H9 (cell line): ENCODE results near the gene PPP1R3C. TPM values are rescaled to one million over a fixed set of nuclear protein-coding genes. Genes with fewer than 3 reads are reported as not detected.

ENCODE experiments used
- DNase-seq: peaks from one replicate; pipeline ENCODE4 v3.0.0-alpha.2; 2017
- H2AFZ ChIP-seq: one replicate; pipeline ENCODE4 v1.6.1; 2013; ENCODE audit warnings: mild to moderate bottlenecking, low read length, control low read depth, moderate library complexity
- H2AK5ac ChIP-seq: 2 replicates; pipeline ENCODE4 v1.6.1; 2013; ENCODE audit warnings: low read length, control low read depth, mixed read lengths; ENCODE audit not compliant: insufficient read length
- H2BK120ac ChIP-seq: one replicate; pipeline ENCODE4 v1.6.1; 2013; ENCODE audit warnings: low read depth, mild to moderate bottlenecking, low read length, control low read depth, inconsistent platforms; ENCODE audit not compliant: poor library complexity, severe bottlenecking
- H2BK12ac ChIP-seq: 2 replicates; pipeline ENCODE4 v1.6.1; 2013; ENCODE audit warnings: low read length, control low read depth, mixed read lengths, low read depth; ENCODE audit not compliant: insufficient read length
- H2BK15ac ChIP-seq: 2 replicates; pipeline ENCODE4 v1.6.1; 2013; ENCODE audit warnings: low read depth, low read length, control low read depth
- H2BK20ac ChIP-seq: one replicate; pipeline ENCODE4 v1.6.1; 2013; ENCODE audit warnings: low read depth, mild to moderate bottlenecking, low read length, control low read depth, inconsistent platforms; ENCODE audit not compliant: poor library complexity, severe bottlenecking
- H2BK5ac ChIP-seq: 2 replicates; pipeline ENCODE4 v1.6.1; 2013; ENCODE audit warnings: low read length, control low read depth, mixed read lengths; ENCODE audit not compliant: insufficient read length
- H3K14ac ChIP-seq: 2 replicates; pipeline ENCODE4 v1.6.1; 2013; ENCODE audit warnings: low read length, control low read depth; ENCODE audit not compliant: insufficient read depth
- H3K18ac ChIP-seq: 2 replicates; pipeline ENCODE4 v1.6.1; 2013; ENCODE audit warnings: low read depth, mild to moderate bottlenecking, mixed read lengths, low read length, control low read depth; ENCODE audit not compliant: insufficient read length
- H3K23ac ChIP-seq: 2 replicates; pipeline ENCODE4 v1.6.1; 2013; ENCODE audit warnings: low read length, control low read depth, mixed read lengths, low read depth; ENCODE audit not compliant: insufficient read length
- H3K23me2 ChIP-seq: 2 replicates; pipeline ENCODE4 v1.6.1; 2013; ENCODE audit warnings: low read depth, mild to moderate bottlenecking, mixed read lengths, low read length, control low read depth; ENCODE audit not compliant: insufficient read length, poor library complexity, severe bottlenecking
- H3K27ac ChIP-seq: 2 replicates; pipeline ENCODE4 v1.5.1; 2013; ENCODE audit warnings: low read length, control low read depth, mixed read lengths, low read depth; ENCODE audit not compliant: insufficient read length
- H3K27me3 ChIP-seq: 2 replicates; pipeline ENCODE4 v1.6.1; 2013; ENCODE audit warnings: low read length, control low read depth, inconsistent platforms; ENCODE audit not compliant: insufficient read depth
- H3K4ac ChIP-seq: 2 replicates; pipeline ENCODE4 v1.6.1; 2013; ENCODE audit warnings: low read depth, mild to moderate bottlenecking, control low read depth, inconsistent platforms, low read length, moderate library complexity
- H3K4me1 ChIP-seq: 2 replicates; pipeline ENCODE4 v1.6.1; 2013; ENCODE audit warnings: low read length, control low read depth, inconsistent platforms; ENCODE audit not compliant: insufficient read depth
- H3K4me2 ChIP-seq: 2 replicates; pipeline ENCODE4 v1.6.1; 2013; ENCODE audit warnings: low read length, control low read depth, mixed read lengths; ENCODE audit not compliant: insufficient read length, insufficient read depth
- H3K56ac ChIP-seq: 2 replicates; pipeline ENCODE4 v1.6.1; 2013; ENCODE audit warnings: low read depth, mild to moderate bottlenecking, mixed read lengths, low read length, control low read depth; ENCODE audit not compliant: insufficient read length
- H3K79me1 ChIP-seq: 2 replicates; pipeline ENCODE4 v1.6.1; 2013; ENCODE audit warnings: low read depth, mild to moderate bottlenecking, moderate library complexity, low read length, control low read depth, inconsistent platforms; ENCODE audit not compliant: insufficient read depth, poor library complexity, severe bottlenecking
- H3K79me2 ChIP-seq: 2 replicates; pipeline ENCODE4 v1.6.1; 2013; ENCODE audit warnings: low read length, control low read depth, inconsistent platforms; ENCODE audit not compliant: insufficient read depth
- H3K9ac ChIP-seq: 2 replicates; pipeline ENCODE4 v1.6.1; 2013; ENCODE audit warnings: low read length, control low read depth, mixed read lengths; ENCODE audit not compliant: insufficient read length; ENCODE audit errors: extremely low read depth
- H3K9me3 ChIP-seq: one replicate; pipeline ENCODE4 v1.6.1; 2013; ENCODE audit warnings: low read depth, low read length, inconsistent platforms; ENCODE audit not compliant: control insufficient read depth
- H3T11ph ChIP-seq: one replicate; pipeline ENCODE4 v1.6.1; 2013; ENCODE audit warnings: mild to moderate bottlenecking, low read length, control low read depth, inconsistent platforms
- H4K20me1 ChIP-seq: one replicate; pipeline ENCODE4 v1.6.1; 2013; ENCODE audit not compliant: control insufficient read depth, insufficient read length, insufficient read depth
- H4K5ac ChIP-seq: 2 replicates; pipeline ENCODE4 v1.6.1; 2013; ENCODE audit warnings: low read depth, mild to moderate bottlenecking, mixed read lengths, low read length, control low read depth; ENCODE audit not compliant: insufficient read length
- H4K8ac ChIP-seq: replicated peaks from 2 replicates; pipeline ENCODE4 v1.6.1; 2013; ENCODE audit warnings: low read length, control low read depth, mixed read lengths, low read depth; ENCODE audit not compliant: insufficient read length
- H4K91ac ChIP-seq: 2 replicates; pipeline ENCODE4 v1.6.1; 2013; ENCODE audit warnings: low read depth, mild to moderate bottlenecking, moderate library complexity, mixed read lengths, low read length, control low read depth; ENCODE audit not compliant: insufficient read length
- H3K27ac Mint-ChIP-seq, 3 experiments: 2 replicates in 2 of 3; 3 replicates in 1 of 3; pipeline ENCODE4 v1.8.0; 2020 to 2021; ENCODE audit warnings: mixed read lengths in 3 of 3, mild to moderate bottlenecking in 1 of 3, moderate library complexity in 1 of 3
- H3K27me3 Mint-ChIP-seq: 2 replicates; pipeline ENCODE4 v1.8.0; 2021; ENCODE audit warnings: low read depth, mild to moderate bottlenecking, moderate library complexity, mixed read lengths
- H3K36me3 Mint-ChIP-seq, 3 experiments: 2 replicates in 2 of 3; 3 replicates in 1 of 3; pipeline ENCODE4 v1.8.0; 2020 to 2021; ENCODE audit warnings: low read depth in 3 of 3, mixed read lengths in 3 of 3; ENCODE audit not compliant: insufficient read depth in 1 of 3
- H3K4me1 Mint-ChIP-seq, 2 experiments: 2 replicates each; pipeline ENCODE4 v1.8.0; 2020; ENCODE audit warnings: mixed read lengths in 2 of 2
- H3K4me3 Mint-ChIP-seq, 2 experiments: 2 replicates in 1 of 2; 3 replicates in 1 of 2; pipeline ENCODE4 v1.8.0; 2020 to 2021; ENCODE audit warnings: mild to moderate bottlenecking in 2 of 2, mixed read lengths in 2 of 2, moderate library complexity in 1 of 2
- H3K9me3 Mint-ChIP-seq, 2 experiments: 2 replicates in 1 of 2; 3 replicates in 1 of 2; pipeline ENCODE4 v1.8.0; 2020; ENCODE audit warnings: mild to moderate bottlenecking in 2 of 2, mixed read lengths in 2 of 2, moderate library complexity in 1 of 2
- WGBS: extraction: QIAGEN DNeasy Blood & Tissue Kit; methylation state at CpG from one replicate; pipeline ENCODE4 v1.1.7; 2013; ENCODE audit warnings: missing lambda C conversion rate, low lambda C conversion rate, mixed read lengths; ENCODE audit not compliant: insufficient read length; ENCODE audit errors: extremely low coverage; 5-methylcytosine and 5-hydroxymethylcytosine counted together
- total RNA-seq: library from RNA; stranded (reverse); gene quantifications from 2 replicates; pipeline ENCODE4 v1.2.1, GENCODE V29; 2021
- TF ChIP-seq, protein P1 (sequence below): fragments of 200-600 bp; sonication (generic); conservative IDR thresholded peaks from 3 replicates; pipeline ENCODE4 v1.8.0; 2021; ENCODE audit warnings: antibody characterized with exemption, mild to moderate bottlenecking

The PPP1R3C gene
- total RNA-seq, 1 experiment from 2014 or later: 1.2 TPM

DNA sequence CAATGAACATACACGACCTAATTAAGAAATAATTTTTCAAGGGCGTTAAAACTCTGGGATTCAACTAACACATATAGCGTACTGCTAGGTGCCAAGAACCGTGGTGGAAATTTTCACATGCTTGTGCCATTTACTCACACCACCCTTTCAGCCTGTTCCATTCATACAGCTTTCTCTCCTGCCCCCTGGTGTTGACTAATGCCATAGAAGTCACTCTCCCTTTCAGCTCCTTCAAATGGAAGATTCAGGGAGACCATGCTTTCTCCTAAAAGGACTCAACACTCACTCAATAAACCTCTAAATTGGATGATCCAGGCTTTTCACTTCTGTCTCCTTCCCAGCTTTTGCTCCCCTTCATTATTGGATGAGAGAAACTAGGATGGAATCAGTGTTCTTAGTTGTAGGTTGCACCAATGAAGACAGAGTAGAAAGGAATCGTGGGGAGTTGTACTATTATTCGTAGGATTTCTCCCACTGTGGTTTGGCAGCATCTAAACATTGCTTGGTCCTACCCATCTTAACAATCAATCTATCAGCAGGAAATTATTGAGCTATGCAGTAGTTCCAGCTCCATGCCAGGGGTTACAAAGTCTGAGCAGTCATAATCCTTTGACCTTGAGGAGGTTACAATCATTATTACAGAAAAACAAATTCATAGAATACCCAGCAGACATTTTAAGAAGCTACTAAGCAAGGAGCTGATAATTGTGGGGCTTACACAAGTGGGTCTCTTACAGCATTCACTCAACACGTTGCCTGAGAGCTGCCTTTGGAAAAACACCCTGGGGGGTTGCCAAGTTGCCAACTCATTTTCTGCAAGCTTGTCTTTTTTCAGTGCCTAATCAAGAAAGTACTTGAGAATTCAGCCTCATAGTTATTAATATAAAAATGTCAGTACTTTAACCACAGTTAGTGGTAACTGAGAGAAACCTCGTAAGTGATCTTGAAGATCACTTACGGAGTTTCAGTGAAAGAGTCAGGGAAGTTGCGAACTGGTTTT, 2.8 kb upstream of the PPP1R3C start:
- Histone ChIP-seq H3K56ac (no peak overlapping the region), H4K91ac (no peak overlapping the region), H3K4me1 (no peaks in the 10 kb centered on the region), H3K79me2 (no peaks in the 10 kb centered on the region), H3K23me2 (peaks cover 6% of the 10 kb centered on the region), H2BK120ac (no peak overlapping the region), H3K9me3 (no peaks in the 10 kb centered on the region), H2AK5ac (no peak overlapping the region), H2BK12ac (no peak overlapping the region), H3T11ph (no peak overlapping the region), H2BK15ac (no peak overlapping the region), H4K5ac (no peak overlapping the region), H3K4ac (no peak overlapping the region), H4K8ac (no peak overlapping the region), H3K9ac (no peak overlapping the region), H3K23ac (no peak overlapping the region), H3K27me3 (peaks cover 6% of the 10 kb centered on the region; the same call in 1 of the 2 replicates), H3K27ac (no peak overlapping the region), H3K4me2 (no peak overlapping the region), H2BK5ac (no peak overlapping the region), H4K20me1 (no peaks in the 10 kb centered on the region), H3K79me1 (no peaks in the 10 kb centered on the region), H2AFZ (peak overlapping the region; percentile 27), H3K14ac (no peak overlapping the region), H2BK20ac (no peak overlapping the region), H3K18ac (no peak overlapping the region)
- Mint-ChIP-seq H3K4me3 (no peak overlapping the region), H3K36me3 (peaks cover 0 to under 1% (median under 1%) of the 10 kb centered on the region in 3 experiments; a peak in 3 of 7 replicates), H3K27me3 (peaks cover 47% of the 10 kb centered on the region), H3K4me1 (peaks cover 9 to 17% of the 10 kb centered on the region in 2 experiments), H3K27ac (no peak overlapping the region), H3K9me3 (no peaks in the 10 kb centered on the region)
- WGBS: no CpG with 5 or more reads among the region's 10 CpGs
- peak; percentile 61 for DNase-seq
- TF ChIP-seq, protein P1, sequence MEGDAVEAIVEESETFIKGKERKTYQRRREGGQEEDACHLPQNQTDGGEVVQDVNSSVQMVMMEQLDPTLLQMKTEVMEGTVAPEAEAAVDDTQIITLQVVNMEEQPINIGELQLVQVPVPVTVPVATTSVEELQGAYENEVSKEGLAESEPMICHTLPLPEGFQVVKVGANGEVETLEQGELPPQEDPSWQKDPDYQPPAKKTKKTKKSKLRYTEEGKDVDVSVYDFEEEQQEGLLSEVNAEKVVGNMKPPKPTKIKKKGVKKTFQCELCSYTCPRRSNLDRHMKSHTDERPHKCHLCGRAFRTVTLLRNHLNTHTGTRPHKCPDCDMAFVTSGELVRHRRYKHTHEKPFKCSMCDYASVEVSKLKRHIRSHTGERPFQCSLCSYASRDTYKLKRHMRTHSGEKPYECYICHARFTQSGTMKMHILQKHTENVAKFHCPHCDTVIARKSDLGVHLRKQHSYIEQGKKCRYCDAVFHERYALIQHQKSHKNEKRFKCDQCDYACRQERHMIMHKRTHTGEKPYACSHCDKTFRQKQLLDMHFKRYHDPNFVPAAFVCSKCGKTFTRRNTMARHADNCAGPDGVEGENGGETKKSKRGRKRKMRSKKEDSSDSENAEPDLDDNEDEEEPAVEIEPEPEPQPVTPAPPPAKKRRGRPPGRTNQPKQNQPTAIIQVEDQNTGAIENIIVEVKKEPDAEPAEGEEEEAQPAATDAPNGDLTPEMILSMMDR: peak; percentile 79
